Hepatocyte (in vitro differentiated cells): Measurements from ENCODE around the gene ESPNL. TPM values are rescaled to one million over a fixed set of nuclear protein-coding genes. Genes with fewer than 3 reads are reported as not detected.
"Not testable (repeated sequence)": the region's sequence is repeated elsewhere in the genome, so short reads cannot be mapped to it uniquely, and the experiment has no call there.

Experiments
- DNase-seq: peaks from one replicate; pipeline ENCODE4 v3.0.0-alpha.2; 2016; ENCODE audit warnings: low spot score
- H2AFZ ChIP-seq: fragments of 200-600 bp; sonication (generic); 2 replicates; pipeline ENCODE4 v1.6.0; 2016; ENCODE audit warnings: antibody characterized with exemption, mild to moderate bottlenecking
- H3K27ac ChIP-seq: fragments of 200-600 bp; sonication (generic); 2 replicates; pipeline ENCODE4 v1.5.1; 2016; ENCODE audit warnings: mild to moderate bottlenecking
- H3K27me3 ChIP-seq: fragments of 200-600 bp; sonication (generic); 2 replicates; pipeline ENCODE4 v1.6.1; 2016
- H3K36me3 ChIP-seq: fragments of 200-600 bp; sonication (generic); replicated peaks from 2 replicates; pipeline ENCODE4 v1.5.1; 2016; ENCODE audit warnings: low read depth; ENCODE audit not compliant: insufficient read depth
- H3K4me1 ChIP-seq: fragments of 200-600 bp; sonication (generic); 2 replicates; pipeline ENCODE4 v1.5.1; 2016; ENCODE audit warnings: mild to moderate bottlenecking, moderate library complexity; ENCODE audit not compliant: insufficient read depth
- H3K4me2 ChIP-seq: fragments of 200-600 bp; sonication (generic); 2 replicates; pipeline ENCODE4 v1.6.0; 2016
- H3K4me3 ChIP-seq: fragments of 200-600 bp; sonication (generic); 2 replicates; pipeline ENCODE4 v1.5.1; 2016; ENCODE audit warnings: mild to moderate bottlenecking
- H3K79me2 ChIP-seq: fragments of 200-600 bp; sonication (generic); 2 replicates; pipeline ENCODE4 v1.6.0; 2017; ENCODE audit warnings: mild to moderate bottlenecking
- H3K9me2 ChIP-seq: fragments of 200-600 bp; sonication (generic); replicated peaks from 2 replicates; pipeline ENCODE4 v1.6.0; 2017; ENCODE audit warnings: mild to moderate bottlenecking; ENCODE audit not compliant: insufficient read depth
- H3K9me3 ChIP-seq: fragments of 200-600 bp; sonication (generic); 2 replicates; pipeline ENCODE4 v1.5.1; 2016; ENCODE audit warnings: low read depth, mild to moderate bottlenecking
- H4K20me1 ChIP-seq: fragments of 200-600 bp; sonication (generic); 2 replicates; pipeline ENCODE4 v1.6.0; 2016; ENCODE audit warnings: mild to moderate bottlenecking; ENCODE audit not compliant: insufficient read depth, poor library complexity, severe bottlenecking
- CTCF ChIP-seq: fragments of 200-600 bp; sonication (generic); IDR thresholded peaks from 2 replicates; pipeline ENCODE4 v1.5.1; 2016; ENCODE audit warnings: antibody characterized with exemption, mild to moderate bottlenecking; ENCODE audit not compliant: poor library complexity
- EZH2 ChIP-seq: fragments of 200-600 bp; sonication (generic); IDR thresholded peaks from 2 replicates; pipeline ENCODE4 v1.6.1; 2016; ENCODE audit warnings: antibody characterized with exemption, mild to moderate bottlenecking, borderline replicate concordance
- EZH2phosphoT487 ChIP-seq: fragments of 200-600 bp; sonication (generic); IDR thresholded peaks from one replicate; pipeline ENCODE4 v1.6.1; 2018; ENCODE audit warnings: antibody characterized with exemption, mild to moderate bottlenecking, low read depth, moderate library complexity; ENCODE audit not compliant: unreplicated experiment, severe bottlenecking
- WGBS: methylation state at CpG from one replicate; pipeline ENCODE4 v1.1.6; 2016; ENCODE audit warnings: low lambda C conversion rate; ENCODE audit errors: missing lambda C conversion rate; 5-methylcytosine and 5-hydroxymethylcytosine counted together
- polyA plus RNA-seq: library from polyadenylated mRNA; unstranded; fragments of >200 nt; fragmentation: Nextera tagmentation; extraction: Ambion mirVana; gene quantifications from 2 replicates; pipeline ENCODE4 v1.2.1, GENCODE V29; 2016
- total RNA-seq: library from RNA; depleted of rRNA; stranded (reverse); fragments of >200 nt; gene quantifications from 2 replicates; pipeline ENCODE4 v1.2.3, GENCODE V29; 2014

Gene ESPNL
- total and polyA plus RNA-seq, 2 experiments from 2014 or later, result 0.27 to 0.62 TPM

DNA sequence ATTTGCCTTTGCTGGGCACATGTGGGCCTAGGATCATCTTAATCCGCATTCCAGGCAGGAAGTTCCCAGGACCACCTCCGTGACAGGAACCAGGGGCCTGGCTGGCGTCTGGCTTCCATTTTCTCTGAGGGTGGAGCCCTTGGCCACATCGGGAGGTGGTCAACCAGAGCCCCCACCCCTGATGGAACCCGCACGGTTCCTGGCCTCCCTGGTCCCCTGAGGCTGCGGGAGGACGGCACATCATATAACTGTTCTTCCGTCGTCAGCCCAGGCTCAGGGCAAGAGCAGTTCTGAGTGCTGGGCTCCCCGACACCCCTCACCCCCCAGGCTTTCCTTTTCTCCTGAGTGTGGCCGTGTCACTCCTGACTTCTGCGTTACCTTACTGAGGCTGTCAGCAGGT is 13.5 kb downstream of the ESPNL start:
- Histone ChIP-seq H3K27ac (no peak overlapping the region), H3K36me3 (no peaks in the 10 kb centered on the region), H3K4me3 (no peak overlapping the region), H3K4me1 (no peaks in the 10 kb centered on the region), H4K20me1 (no peaks in the 10 kb centered on the region), H3K27me3 (peaks cover 7% of the 10 kb centered on the region), H2AFZ (no peak overlapping the region), H3K9me2 (no peaks in the 10 kb centered on the region), H3K9me3 (peaks cover 8% of the 10 kb centered on the region), H3K4me2 (no peak overlapping the region), H3K79me2 (no peaks in the 10 kb centered on the region)
- 88% methylated on average over 12 of the region's 13 CpGs for WGBS
- TF ChIP-seq EZH2, result no peak
- no peak for TF ChIP-seq CTCF
- no peak for TF ChIP-seq EZH2phosphoT487
- no peak for DNase-seq

DNA sequence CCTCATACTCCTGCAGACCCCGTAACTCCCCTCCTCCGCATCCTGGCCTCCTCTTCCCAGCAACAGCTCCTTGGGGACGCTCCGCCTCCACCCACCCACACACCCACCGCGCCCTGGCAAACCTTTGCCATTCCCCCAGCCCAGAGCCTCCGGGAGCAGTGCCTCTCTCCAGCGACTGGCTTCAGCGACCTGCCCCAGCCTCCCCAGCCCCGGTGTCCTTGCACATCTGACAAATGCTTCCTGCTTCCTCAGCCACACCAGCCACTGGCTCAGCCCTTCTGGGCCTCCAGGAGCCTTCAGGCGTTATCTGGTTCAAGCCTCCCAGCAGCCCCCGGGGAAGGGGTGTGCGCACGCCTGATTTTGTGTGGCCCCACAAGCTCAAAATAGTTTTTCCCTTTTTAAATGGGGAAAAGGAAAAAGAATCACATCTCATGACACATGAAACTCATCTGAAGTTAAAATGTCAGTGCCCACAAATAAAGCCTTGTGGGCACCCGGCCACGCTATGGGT is 14.2 kb downstream of the ESPNL start:
- Histone ChIP-seq H3K9me2 (no peaks in the 10 kb centered on the region), H3K4me3 (no peak overlapping the region), H3K4me2 (no peak overlapping the region), H4K20me1 (no peaks in the 10 kb centered on the region), H3K36me3 (no peaks in the 10 kb centered on the region), H3K9me3 (peaks cover 8% of the 10 kb centered on the region), H3K27me3 (peaks cover 7% of the 10 kb centered on the region), H3K79me2 (no peaks in the 10 kb centered on the region), H3K27ac (no peak overlapping the region), H2AFZ (no peak overlapping the region), H3K4me1 (no peaks in the 10 kb centered on the region)
- TF ChIP-seq EZH2phosphoT487, result no peak
- TF ChIP-seq CTCF, result no peak
- no peak for TF ChIP-seq EZH2
- 92% methylated on average over 16 of the region's 16 CpGs for WGBS
- no peak for DNase-seq

DNA sequence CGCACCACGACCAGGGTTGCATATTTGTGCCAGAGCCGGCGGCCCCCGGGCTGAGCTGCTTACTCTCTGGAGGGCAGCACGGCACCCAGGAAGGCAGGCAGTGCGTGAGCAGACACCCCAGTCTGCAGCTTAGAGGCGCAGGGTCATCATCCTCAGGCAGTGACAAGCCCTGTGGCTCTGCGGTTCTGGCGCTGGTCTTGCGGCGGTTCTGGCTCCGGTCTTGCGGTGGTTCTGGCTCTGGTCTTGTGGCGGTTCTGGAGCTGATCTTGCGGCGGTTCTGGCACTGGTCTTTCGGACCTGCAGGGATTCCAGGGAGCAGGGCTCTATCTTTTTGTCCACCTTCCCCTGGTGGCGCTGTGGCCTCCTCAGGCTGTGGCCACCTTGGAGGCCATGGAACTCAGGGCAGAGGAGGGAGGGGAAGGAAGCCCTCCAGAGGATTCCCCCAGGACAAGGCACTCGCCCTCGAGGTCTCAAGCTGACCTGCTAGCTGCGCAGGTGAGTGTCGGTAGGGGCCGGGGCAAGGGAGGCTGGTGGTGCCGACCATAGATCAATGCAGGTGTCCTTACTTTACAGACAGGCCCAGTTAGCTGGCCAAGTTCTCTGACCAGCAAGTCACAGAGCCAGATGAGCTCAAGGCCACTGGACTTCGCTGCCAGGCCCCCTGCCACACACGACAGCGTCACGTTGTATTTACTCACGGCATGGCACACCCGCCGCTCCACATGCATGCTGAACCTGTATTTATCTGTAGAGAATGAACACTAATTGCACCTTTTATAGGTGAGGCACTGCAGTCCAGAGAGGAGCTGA is 14.9 kb downstream of the ESPNL start:
- Histone ChIP-seq H3K9me3 (peaks cover 8% of the 10 kb centered on the region), H3K79me2 (no peaks in the 10 kb centered on the region), H3K27ac (no peak overlapping the region), H4K20me1 (no peaks in the 10 kb centered on the region), H3K9me2 (no peaks in the 10 kb centered on the region), H3K4me1 (no peaks in the 10 kb centered on the region), H2AFZ (no peak overlapping the region), H3K4me2 (no peak overlapping the region), H3K27me3 (peaks cover 11% of the 10 kb centered on the region), H3K36me3 (no peaks in the 10 kb centered on the region), H3K4me3 (no peak overlapping the region)
- TF ChIP-seq EZH2 (no peak), EZH2phosphoT487 (no peak), CTCF (no peak)
- 90% methylated on average over 32 of the region's 32 CpGs for WGBS
- no peak for DNase-seq

DNA sequence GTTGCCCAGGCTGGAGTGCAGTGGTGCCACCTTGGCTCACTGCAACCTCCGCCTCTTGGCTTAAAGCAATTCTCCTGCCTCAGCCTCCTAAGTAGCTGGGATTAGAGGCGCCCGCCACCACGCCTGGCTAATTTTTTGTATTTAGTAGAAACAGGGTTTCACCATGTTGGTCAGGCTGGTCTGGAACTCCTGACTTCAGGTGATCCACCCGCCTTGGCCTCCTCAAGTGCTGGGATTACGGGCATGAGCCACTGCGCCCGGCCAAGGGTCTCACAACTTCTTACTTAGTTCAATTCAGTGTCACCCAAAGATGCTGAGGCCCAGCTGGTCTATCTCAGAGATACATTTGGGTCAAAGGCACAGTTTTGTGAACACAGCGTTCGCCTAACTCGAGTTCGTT is 15.6 kb downstream of the ESPNL start:
- DNase-seq, H3K9me2 ChIP-seq, H3K4me3 ChIP-seq, H2AFZ ChIP-seq, H3K36me3 ChIP-seq, H3K79me2 ChIP-seq, H3K27ac ChIP-seq, H3K4me1 ChIP-seq, H4K20me1 ChIP-seq, H3K4me2 ChIP-seq, H3K9me3 ChIP-seq: not testable (repeated sequence)
- peaks cover 12% of the 10 kb centered on the region for H3K27me3 ChIP-seq
- 93% methylated on average over 12 of the region's 12 CpGs for WGBS
